GM21737 (cell line): ENCODE results near the gene SELP.

Experiments
- ATAC-seq: cut with Tn5 transposase; IDR thresholded peaks from one replicate; pipeline ENCODE4 v1.9.1; 2021; ENCODE audit warnings: mild to moderate bottlenecking, moderate library complexity; ENCODE audit not compliant: unreplicated experiment

SELP gene

GRCh38 chr1:169577981-169578738, 51.8 kb downstream of the SELP start:
- no peak for ATAC-seq

DNA sequence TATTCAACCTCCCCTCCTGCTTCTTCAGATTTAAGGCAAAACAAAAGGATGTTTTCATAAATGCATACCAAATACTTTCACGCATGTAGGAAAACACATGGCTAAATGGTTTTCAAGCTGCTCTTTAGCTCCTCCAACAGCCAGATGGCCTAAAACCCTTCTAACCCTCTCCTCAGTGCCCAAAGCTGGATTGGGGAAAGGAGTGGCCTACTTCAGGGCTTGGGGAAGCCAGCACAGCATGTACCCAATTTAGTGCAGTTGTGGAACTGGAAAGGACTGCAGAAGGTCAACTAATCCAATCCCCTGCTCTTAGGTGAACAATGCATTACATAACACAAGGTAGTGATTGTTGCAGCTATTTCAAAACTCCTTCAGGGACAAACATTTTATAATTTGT, 53.0 kb downstream of the SELP start:
- no peak for ATAC-seq

DNA sequence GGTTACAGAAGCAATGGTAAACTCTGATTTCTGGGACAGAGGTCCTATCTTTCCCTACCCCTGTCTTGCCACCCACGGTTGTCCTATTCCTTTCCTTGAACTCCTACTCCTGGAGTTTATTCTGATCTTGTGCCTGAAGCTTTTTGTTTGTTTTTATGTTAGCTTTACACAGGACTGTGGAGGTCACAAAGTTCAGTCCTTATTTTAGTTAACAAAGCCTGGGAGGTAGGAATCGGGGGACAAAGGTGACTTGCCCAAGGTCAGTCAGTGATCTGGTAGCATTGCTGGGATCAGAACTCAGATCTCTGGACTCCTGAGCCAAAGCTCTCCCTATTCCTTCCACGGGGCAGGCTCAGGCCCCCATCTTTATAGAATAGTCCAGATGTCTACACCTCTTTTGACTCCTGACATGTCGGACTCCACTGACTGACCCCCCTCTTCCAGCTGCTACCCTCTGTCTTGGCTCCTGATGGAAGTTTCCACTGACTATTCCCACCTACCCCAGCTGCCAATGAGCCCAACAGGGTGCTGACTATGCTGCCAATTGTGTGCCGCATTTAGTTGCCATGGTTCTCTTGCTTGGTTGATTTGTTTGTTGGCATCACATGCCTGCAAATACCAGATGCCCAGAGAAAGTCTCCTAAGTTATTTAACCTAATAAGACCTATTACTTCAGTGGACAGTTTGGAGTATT, 53.5 kb downstream of the SELP start:
- no peak for ATAC-seq

- no peak for ATAC-seq
Measured at GRCh38 chr1:169574336-169574735, 55.6 kb downstream of the SELP start.

- ATAC-seq = no peak
Measured at GRCh38 chr1:169572187-169572586, 57.7 kb downstream of the SELP start.

GRCh38 chr1:169571450-169571849, 58.5 kb downstream of the SELP start:
- no peak for ATAC-seq

DNA sequence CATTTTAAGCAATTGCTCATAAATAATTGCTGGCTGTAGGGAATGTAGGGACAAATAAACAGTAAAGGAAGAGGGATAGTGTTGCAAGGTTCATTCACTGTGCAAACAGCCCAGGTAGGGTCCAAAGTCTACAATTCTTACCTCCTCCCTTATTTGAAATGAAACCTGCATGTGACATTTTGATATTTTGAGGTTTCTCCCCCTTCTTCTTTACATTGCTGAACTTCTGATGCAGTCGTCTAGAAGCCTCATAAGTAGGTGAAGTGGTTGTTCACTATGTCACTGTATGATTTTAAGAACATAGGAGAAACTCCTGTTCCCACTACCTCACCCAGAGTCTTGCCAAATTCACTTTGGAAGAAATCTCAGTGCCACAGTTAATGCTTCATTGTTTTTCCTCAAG, 59.8 kb downstream of the SELP start:
- ATAC-seq = no peak

DNA sequence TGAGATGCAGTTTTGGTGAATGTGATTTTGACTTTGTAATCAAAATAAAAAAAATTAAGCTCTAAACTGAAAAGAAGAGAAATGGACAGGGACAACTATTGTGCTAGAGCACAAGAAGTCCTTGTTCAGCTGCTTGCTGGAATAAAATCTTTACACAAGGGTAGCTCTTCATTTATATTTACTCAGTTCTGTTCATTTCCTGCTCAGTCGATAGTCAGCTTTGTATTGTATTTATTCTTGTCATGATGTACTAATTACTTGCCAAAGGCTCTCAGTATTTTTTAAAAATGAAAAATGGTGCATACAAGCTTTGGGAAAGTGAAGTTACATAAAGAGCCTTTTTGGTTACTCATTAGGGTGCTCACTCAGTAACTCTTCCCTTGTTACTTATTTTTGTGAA, 61.4 kb downstream of the SELP start:
- ATAC-seq = no peak

GRCh38 chr1:169565335-169566271, 64.3 kb downstream of the SELP start:
- no peak for ATAC-seq

DNA sequence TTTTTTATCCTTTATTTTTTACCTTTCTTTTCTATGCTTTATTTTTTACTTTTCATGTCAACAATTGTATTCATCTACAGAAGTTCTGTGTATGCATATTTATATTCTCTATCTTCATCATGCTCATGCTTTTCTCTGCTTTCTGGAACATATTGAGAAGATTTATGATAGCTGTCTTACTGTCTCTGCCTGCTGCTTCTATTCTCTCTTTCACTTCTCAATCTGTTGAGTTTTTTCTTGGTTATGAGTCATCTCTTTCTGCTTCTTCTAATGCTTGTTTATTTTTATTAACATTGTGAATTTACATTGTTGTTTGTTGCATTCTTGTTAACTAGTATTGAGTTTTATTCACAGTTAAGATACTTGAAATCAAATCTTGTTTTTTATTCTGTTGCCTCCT, 66.3 kb downstream of the SELP start:
- no peak for ATAC-seq

DNA sequence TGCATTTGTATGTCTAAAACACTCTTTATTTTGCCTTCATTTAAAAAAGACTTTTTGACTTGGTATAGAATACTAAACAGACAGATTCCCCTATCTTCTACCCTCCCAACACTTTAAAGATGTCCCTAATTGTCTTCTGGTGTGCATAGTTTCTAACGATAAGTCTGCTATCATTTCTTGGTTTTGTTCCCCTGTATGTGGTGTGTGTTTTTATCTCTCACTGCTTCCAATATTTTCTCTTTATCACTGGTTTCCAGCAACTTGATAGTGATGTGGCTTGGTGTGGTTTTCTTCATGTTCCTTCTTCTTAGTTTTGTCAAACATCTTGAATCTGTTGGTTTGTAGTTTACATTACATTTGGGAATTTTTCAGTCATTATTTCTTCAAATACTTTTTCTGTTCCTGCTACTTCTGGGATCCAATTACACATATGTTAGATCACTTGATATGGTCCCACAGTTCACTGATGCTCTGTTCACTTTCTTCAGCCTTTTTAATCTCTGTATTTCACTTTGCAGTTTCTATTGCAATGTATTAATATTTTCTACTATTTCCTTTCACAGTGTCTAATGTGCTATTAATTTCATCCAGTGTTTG, 66.8 kb downstream of the SELP start:
- ATAC-seq = no peak

DNA sequence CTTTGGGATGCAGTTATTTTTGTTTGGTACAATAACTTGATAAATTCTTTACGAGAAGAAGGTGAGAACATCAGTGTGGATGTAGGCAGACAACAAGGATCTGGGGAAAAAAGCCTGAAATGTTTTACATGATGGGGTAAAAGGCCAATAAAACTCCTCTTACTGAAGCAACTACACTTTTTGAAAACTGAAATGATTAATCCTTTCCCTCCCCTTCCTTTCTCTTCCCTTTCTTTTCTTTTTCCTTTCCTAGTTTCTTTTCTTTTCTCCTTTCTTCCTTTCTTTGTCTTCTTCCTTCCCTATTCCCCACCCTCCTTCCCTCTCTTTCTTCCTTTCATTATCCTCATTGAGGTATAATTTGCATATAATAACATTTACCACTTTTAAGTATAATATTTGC, 68.2 kb downstream of the SELP start:
- ATAC-seq = no peak

DNA sequence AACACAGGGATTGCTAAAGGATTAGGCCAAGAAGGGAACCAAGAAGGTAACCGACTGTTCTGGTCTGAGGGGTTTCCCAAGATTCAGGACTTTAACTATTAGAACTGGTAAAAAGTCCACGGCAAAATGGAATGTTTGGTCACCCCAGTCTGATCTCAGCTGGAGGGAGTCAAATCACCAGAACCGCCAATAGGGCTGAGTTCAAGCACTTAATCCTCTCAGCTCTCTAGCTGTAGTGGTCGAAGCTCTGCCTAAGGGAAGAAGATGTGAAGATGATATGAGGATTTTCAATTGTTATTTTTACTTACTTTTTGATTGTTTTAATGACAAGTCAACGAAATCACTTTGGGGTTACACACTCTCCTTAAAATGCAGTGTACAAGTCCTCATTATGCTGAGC, 72.8 kb downstream of the SELP start:
- no peak for ATAC-seq

- no peak for ATAC-seq
Measured at GRCh38 chr1:169550294-169550693, 79.6 kb downstream of the SELP start.

GRCh38 chr1:169548282-169548681, 81.6 kb downstream of the SELP start:
- no peak for ATAC-seq

GRCh38 chr1:169546087-169546995, 83.6 kb downstream of the SELP start:
- no peak for ATAC-seq

GRCh38 chr1:169545472-169545871, 84.5 kb downstream of the SELP start:
- ATAC-seq = no peak

GRCh38 chr1:169538998-169539871, 90.7 kb downstream of the SELP start:
- ATAC-seq = no peak
